HG03432 (cell line): ENCODE data around the gene TUBB2A.
A peak's percentile ranks its signal among the peaks of the same experiment; 100 is the strongest.
"Not testable (repeated sequence)": the region's sequence is repeated elsewhere in the genome, so short reads cannot be mapped to it uniquely, and the experiment has no call there.

Experiments used
- ATAC-seq: cut with Tn5 transposase; IDR thresholded peaks from one replicate; pipeline ENCODE4 v1.9.1; 2021; ENCODE audit warnings: mild to moderate bottlenecking, moderate library complexity; ENCODE audit not compliant: unreplicated experiment

TUBB2A gene

DNA sequence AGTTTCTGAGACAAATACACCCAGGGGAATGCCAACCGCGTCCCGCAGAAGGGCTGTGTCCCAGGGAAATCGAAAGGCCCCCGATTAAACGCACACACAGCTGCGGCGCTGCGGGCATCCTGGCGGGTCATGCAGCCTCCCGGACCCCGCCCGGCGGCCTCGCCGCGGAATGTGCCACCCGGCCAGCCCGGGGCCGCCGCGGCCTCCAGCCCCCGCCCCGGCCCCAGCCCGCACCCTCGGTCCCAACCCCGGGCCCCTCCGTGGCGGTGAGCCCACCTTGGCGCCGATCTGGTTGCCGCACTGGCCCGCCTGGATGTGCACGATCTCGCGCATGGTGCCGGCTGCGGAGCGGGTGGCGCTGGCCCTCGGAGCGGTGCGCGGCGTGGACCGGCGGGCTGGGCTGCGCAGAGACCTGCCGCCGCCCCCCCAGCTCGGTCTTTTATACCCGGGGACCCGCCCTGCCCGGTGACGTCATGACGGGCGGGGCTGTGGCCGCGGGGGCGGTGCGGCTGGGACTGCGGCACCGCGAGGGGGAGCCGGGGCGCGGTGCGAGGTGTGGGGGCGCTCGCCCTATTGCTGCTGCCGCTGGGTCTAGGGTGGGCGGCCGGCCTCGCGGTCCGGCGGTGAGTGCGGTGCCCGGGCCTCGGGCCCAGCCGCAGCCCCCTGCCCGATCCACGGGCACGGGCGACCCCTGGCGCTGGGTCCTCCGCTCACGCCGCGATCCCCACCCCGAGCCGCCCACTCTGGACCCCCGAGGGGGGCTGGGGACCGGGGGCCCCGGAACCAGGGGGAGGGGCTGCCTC lies at the start of gene TUBB2A:
Gene TUBB2A, minus strand, starts transcription at position 414 of the 803 bp plus-strand sequence. Its CDS starts 81 bp downstream, at position 333.
- peak; percentile 83 for ATAC-seq

GRCh38 chr6:3206339-3207015 lies 49.1 kb upstream of the TUBB2A start:
- ATAC-seq, result no peak

GRCh38 chr6:3205913-3206312 lies 48.6 kb upstream of the TUBB2A start:
- ATAC-seq, result no peak

- ATAC-seq, result no peak
Observed at GRCh38 chr6:3204921-3205320, 47.6 kb upstream of the TUBB2A start.

DNA sequence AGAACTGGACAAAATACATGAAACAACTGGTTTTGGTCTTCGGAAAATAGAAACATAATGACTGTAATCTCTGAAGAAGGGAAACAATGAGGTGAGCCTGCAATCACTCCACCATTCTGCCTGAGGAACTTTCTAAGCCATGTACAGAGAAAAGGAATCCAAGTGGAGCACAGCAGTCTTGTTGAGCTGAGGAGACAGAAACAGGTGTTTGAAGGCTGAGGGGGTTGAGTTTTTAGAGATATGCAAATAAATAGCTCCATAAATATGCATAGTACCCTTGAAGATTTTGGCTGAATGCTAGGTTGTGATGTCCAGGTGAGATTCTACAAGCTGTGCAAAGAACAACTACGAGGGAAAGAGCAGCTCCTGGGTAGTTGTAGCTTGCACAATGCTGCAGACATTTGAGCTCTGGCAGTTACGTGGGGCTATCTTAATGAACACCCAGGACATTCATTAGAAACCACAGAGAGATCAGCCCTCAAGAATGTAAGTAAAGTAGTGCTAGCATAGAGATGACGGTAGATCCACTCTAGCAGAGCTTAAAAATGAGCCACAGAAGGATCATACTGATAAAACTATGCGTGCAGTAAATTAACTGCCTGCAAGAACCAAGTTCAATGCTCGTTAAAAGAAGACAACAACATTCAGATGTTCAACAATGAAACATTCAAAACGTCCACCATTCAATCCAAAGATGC lies 45.8 kb upstream of the TUBB2A start:
- ATAC-seq, result no peak

GRCh38 chr6:3201388-3201787 lies 44.0 kb upstream of the TUBB2A start:
- ATAC-seq, result no peak

- ATAC-seq, result no peak
Observed at GRCh38 chr6:3200682-3201081, 43.3 kb upstream of the TUBB2A start.

DNA sequence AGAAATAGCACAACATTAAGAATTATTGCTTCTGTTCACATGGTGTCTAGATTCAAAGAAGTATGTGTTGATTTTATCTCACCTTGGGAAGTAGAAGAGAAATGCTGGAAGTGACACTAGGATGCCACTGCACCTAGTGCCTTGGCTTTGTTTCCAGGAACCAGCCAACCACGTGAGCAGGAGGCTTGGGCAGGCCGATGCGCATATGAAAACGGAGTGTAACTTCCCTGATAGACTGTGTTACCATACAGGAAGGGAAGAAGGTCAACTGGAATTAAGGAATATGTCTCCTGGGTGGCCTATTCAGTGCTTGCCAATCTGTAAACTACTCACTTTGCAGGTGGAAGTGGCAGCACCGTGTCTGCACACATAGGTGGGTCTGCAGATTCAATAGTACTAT lies 42.0 kb upstream of the TUBB2A start:
- no peak for ATAC-seq

DNA sequence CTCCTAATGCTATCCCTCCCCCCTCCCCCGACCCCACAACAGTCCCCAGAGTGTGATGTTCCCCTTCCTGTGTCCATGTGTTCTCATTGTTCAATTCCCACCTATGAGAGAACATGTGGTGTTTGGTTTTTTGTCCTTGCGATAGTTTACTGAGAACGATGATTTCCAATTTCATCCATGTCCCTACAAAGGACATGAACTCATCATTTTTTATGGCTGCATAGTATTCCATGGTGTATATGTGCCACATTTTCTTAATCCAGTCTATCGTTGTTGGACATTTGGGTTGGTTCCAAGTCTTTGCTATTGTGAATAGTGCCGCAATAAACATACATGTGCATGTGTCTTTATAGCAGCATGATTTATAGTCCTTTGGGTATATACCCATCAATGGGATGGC lies 40.4 kb upstream of the TUBB2A start:
- not testable (repeated sequence) for ATAC-seq

- no peak for ATAC-seq
Observed at GRCh38 chr6:3196770-3197169, 39.4 kb upstream of the TUBB2A start.

DNA sequence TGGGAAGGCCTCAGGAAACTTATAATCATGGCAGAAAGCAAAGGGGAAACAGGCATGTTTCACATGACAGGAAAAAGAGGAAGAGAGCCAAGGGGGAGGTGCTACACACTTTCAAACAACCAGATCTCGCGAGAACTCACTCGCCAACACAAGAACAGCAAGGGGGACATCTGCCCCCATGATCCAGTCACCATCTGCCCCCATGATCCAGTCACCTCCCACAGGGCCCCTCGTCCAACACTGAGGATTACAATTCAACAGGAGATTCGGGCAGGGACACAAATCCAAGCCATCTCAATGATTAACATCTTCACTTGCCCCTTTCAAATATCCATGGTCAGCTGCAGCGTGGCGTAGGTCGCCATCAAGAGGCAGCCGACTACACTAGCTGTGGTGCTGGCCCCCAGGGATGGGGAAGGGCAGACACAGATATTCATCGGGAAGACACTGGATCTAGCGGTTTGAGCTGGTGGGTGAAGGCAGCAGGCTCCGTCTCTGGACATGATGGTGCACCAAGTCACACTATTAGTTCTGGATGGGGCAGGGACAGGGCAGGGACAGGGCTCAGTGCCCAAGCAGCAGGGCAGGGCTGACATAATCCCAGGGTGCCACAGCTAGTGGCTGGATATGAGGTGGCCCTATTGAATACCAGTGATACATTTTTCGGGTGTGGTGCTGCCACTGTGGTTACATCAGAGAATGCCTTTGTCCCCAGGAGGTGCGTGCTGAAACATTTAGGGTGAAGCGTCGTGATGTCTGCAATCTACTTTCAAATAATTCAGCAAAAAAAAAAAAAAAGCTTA lies 38.6 kb upstream of the TUBB2A start:
- ATAC-seq, result no peak

DNA sequence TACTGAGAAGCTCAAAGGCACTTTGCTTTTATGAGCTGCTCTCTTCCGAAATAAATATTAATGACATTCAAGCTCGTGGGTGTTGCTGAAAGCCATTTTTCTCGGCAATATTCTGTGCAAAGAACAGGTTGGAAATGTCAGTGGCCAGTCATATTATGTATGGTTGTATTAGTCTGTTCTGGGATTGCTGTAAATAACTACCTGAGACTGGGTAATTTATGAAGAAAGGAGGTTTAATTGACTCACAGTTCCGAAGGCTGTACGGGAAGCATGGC lies 38.0 kb upstream of the TUBB2A start:
- no peak for ATAC-seq

DNA sequence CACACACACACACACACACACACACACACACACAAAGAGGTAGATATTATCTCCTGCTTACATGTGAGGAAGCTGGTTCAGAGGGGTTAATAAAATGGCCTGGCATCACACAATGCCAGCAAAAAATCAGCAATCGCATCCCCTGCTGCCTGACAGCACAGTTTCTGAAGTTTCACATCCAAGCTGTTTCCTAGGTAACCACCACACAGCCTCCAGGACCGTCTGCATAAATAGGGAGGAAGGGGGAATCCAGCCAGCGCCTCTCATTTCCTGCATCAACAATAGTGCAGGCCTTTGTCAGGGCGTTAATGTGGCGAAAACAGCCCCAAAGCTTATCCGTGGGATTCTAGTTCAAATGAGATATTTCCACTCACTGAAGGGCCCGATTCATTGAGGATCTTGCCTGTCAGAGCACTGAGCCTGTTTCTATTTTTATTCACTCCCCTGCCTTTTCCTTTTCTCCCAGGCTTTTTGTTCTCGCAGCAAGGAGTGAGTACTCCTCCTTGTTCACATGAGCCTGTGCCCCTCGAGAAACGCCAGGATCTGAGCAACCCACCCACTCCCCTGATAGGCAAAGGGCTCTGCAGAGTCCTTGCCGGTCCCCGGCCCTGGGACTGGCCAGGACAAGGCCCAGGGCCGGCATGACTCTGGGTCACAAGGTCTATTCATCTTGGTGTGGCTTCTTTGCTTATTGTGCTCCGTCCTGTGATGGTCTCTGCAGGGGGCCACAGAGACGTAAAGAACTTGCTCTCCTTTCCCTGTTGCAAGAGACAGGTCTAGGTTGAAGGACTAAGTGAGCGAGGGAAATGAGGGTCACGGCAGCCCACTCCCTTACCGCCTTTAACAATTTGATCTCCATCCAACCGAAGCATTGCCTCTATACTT lies 37.4 kb upstream of the TUBB2A start:
- no peak for ATAC-seq

- no peak for ATAC-seq
Observed at GRCh38 chr6:3193102-3193849, 35.9 kb upstream of the TUBB2A start.

- no peak for ATAC-seq
Observed at GRCh38 chr6:3190779-3191178, 33.4 kb upstream of the TUBB2A start.

DNA sequence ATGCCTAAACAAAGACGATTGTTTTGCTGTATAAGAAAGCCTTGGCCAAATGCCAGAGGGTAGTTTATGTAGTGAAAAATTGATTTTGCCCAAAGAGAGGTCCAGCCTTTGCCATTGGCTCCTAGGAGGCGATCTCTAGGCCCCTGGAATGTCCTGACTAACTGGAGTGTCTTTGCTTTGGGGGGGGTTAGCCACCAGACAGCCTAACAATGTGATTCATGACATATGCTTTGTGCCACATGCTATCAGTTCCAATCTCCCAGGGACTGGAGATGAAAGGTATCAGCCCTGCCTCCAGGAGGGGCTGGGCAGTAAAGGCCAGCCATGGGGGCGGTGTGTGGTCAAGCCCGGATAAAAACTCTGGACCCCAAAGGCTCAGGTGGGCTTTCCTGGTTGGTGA lies 32.7 kb upstream of the TUBB2A start:
- ATAC-seq, result no peak

- ATAC-seq, result not testable (repeated sequence)
Observed at GRCh38 chr6:3189192-3189591, 31.8 kb upstream of the TUBB2A start.

GRCh38 chr6:3188262-3188661 lies 30.9 kb upstream of the TUBB2A start:
- no peak for ATAC-seq

GRCh38 chr6:3186974-3187382 lies 29.6 kb upstream of the TUBB2A start:
- ATAC-seq, result no peak

DNA sequence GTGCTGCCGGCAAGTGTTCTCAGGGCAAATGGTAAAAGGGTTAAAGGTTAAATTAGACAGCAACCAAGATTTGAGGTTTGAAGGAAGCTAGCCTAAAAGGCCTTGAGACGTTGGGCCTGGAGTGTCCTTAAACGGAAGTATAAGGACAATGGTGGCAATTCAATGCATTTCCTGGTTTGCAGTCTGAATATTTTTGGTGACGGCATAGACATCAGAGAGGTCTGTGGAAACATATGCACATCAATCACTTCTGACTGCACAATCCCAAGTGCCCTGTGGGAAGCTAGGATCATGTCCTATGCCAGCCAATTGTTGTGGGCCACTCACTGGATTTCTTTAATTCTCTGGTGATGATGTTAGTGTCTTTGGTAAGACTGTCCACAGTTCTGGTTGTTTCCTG lies 25.7 kb upstream of the TUBB2A start:
- no peak for ATAC-seq
